MM.1S (cell line): ENCODE measurements around the gene ITCH.
A peak's percentile ranks its signal among the peaks of the same experiment; 100 is the strongest.

Experiments
- DNase-seq: peaks from one replicate; pipeline ENCODE4 v3.0.0-alpha.2; 2015
- H2AFZ ChIP-seq: fragments of 300-600 bp; sonication (generic); 2 replicates; pipeline ENCODE4 v1.6.0; 2016; ENCODE audit warnings: antibody characterized with exemption, low read length
- H3F3A ChIP-seq: fragments of 300-600 bp; sonication (generic); 2 replicates; pipeline ENCODE4 v1.6.1; 2016; ENCODE audit warnings: mild to moderate bottlenecking, antibody characterized with exemption, low read length, moderate library complexity, mixed read lengths; ENCODE audit not compliant: insufficient read depth
- H3K27ac ChIP-seq: fragments of 300-600 bp; sonication (generic); 2 replicates; pipeline ENCODE4 v1.5.1; 2016; ENCODE audit warnings: mild to moderate bottlenecking, low read length
- H3K27me3 ChIP-seq: fragments of 300-600 bp; sonication (generic); replicated peaks from 2 replicates; pipeline ENCODE4 v1.6.0; 2016; ENCODE audit warnings: low read length; ENCODE audit not compliant: insufficient read depth
- H3K36me3 ChIP-seq: fragments of 300-600 bp; sonication (generic); replicated peaks from 2 replicates; pipeline ENCODE4 v1.6.1; 2016; ENCODE audit warnings: mild to moderate bottlenecking, low read length, mixed read lengths; ENCODE audit not compliant: insufficient read depth
- H3K4me1 ChIP-seq: fragments of 300-600 bp; sonication (generic); 2 replicates; pipeline ENCODE4 v1.6.1; 2016; ENCODE audit warnings: low read length, mixed read lengths
- H3K4me2 ChIP-seq: fragments of 300-600 bp; sonication (generic); 2 replicates; pipeline ENCODE4 v1.6.0; 2016; ENCODE audit warnings: low read depth, low read length
- H3K4me3 ChIP-seq: fragments of 300-600 bp; sonication (generic); 2 replicates; pipeline ENCODE4 v1.5.1; 2016; ENCODE audit warnings: low read length, mixed read lengths
- H3K79me2 ChIP-seq: fragments of 300-600 bp; sonication (generic); 2 replicates; pipeline ENCODE4 v1.6.1; 2016; ENCODE audit warnings: mixed run types, low read length, mixed read lengths
- H3K9ac ChIP-seq: fragments of 300-600 bp; sonication (generic); 2 replicates; pipeline ENCODE4 v1.6.1; 2016; ENCODE audit warnings: low read length, mixed read lengths
- H3K9me2 ChIP-seq: fragments of 300-600 bp; sonication (generic); replicated peaks from 2 replicates; pipeline ENCODE4 v1.6.1; 2016; ENCODE audit warnings: mild to moderate bottlenecking, low read length, mixed read lengths; ENCODE audit not compliant: insufficient read depth
- H3K9me3 ChIP-seq: fragments of 300-600 bp; sonication (generic); replicated peaks from 2 replicates; pipeline ENCODE4 v1.6.1; 2016; ENCODE audit warnings: mild to moderate bottlenecking, low read length, mixed read lengths; ENCODE audit not compliant: insufficient read depth
- H4K20me1 ChIP-seq: fragments of 300-600 bp; sonication (generic); 2 replicates; pipeline ENCODE4 v1.6.1; 2016; ENCODE audit warnings: mild to moderate bottlenecking, low read length, moderate library complexity, mixed read lengths; ENCODE audit not compliant: insufficient read depth
- CTCF ChIP-seq: fragments of 300-600 bp; sonication (generic); IDR thresholded peaks from 2 replicates; pipeline ENCODE4 v1.5.1; 2016; ENCODE audit warnings: antibody characterized with exemption, low read length, mixed read lengths
- EZH2 ChIP-seq: fragments of 300-600 bp; sonication (generic); optimal IDR thresholded peaks from 2 replicates; pipeline ENCODE3; 2017; ENCODE audit warnings: low read depth, mild to moderate bottlenecking, antibody characterized with exemption, low read length, mixed read lengths
- EZH2phosphoT487 ChIP-seq: fragments of 300-600 bp; sonication (generic); IDR thresholded peaks from 2 replicates; pipeline ENCODE4 v1.6.1; 2018; ENCODE audit warnings: antibody characterized with exemption, low read length

The ITCH gene

GRCh38 chr20:34472246-34472925 lies 109.3 kb downstream of the ITCH start:
- H2AFZ ChIP-seq = no peak overlapping the region
- no peaks in the 10 kb centered on the region for H3K27me3 ChIP-seq
- H3K9me2 ChIP-seq = no peaks in the 10 kb centered on the region
- H3K4me1 ChIP-seq = peaks cover 42% of the 10 kb centered on the region
- peak overlapping the region; percentile 10; the same call in 1 of the 2 replicates for H3K9ac ChIP-seq
- peak overlapping the region; percentile 71 for H3K4me2 ChIP-seq
- H3K9me3 ChIP-seq = no peaks in the 10 kb centered on the region
- TF ChIP-seq EZH2 = no peak
- TF ChIP-seq EZH2phosphoT487 = no peak
- TF ChIP-seq CTCF = no peak
- 0 out of 2 replicates have a peak overlapping the region, but pooled peaks have one; percentile 8 for H3K4me3 ChIP-seq
- no peaks in the 10 kb centered on the region for H3K36me3 ChIP-seq
- H3K79me2 ChIP-seq = peaks cover 14% of the 10 kb centered on the region
- H4K20me1 ChIP-seq = no peaks in the 10 kb centered on the region
- DNase-seq = peak; percentile 25
- peaks cover 30% of the 10 kb centered on the region for H3F3A ChIP-seq
- peak overlapping the region; percentile 78; the same call in 1 of the 2 replicates for H3K27ac ChIP-seq

GRCh38 chr20:34473262-34473883 lies 110.3 kb downstream of the ITCH start:
- H3K4me1 ChIP-seq = peaks cover 42% of the 10 kb centered on the region
- H3K4me3 ChIP-seq = no peak overlapping the region
- no peaks in the 10 kb centered on the region for H3K27me3 ChIP-seq
- H3K4me2 ChIP-seq = peak overlapping the region; percentile 71; the same call in 1 of the 2 replicates
- H2AFZ ChIP-seq = no peak overlapping the region
- TF ChIP-seq EZH2 (no peak), CTCF (peak; percentile 54)
- no peaks in the 10 kb centered on the region for H3K36me3 ChIP-seq
- peak overlapping the region; percentile 78; the same call in 1 of the 2 replicates for H3K27ac ChIP-seq
- H4K20me1 ChIP-seq = no peaks in the 10 kb centered on the region
- DNase-seq = peak; percentile 41
- no peaks in the 10 kb centered on the region for H3K9me2 ChIP-seq
- H3K9ac ChIP-seq = no peak overlapping the region
- no peaks in the 10 kb centered on the region for H3K9me3 ChIP-seq
- peaks cover 21% of the 10 kb centered on the region for H3K79me2 ChIP-seq
- peaks cover 30% of the 10 kb centered on the region for H3F3A ChIP-seq

- Histone ChIP-seq H3K4me1 (peaks cover 21% of the 10 kb centered on the region), H3K4me3 (no peak overlapping the region), H3K36me3 (no peaks in the 10 kb centered on the region; the same call in 1 of the 2 replicates), H3K27ac (no peak overlapping the region), H3K9ac (no peak overlapping the region; the same call in 1 of the 2 replicates), H3K79me2 (peaks cover 24% of the 10 kb centered on the region), H3K9me3 (no peaks in the 10 kb centered on the region), H3K4me2 (peak overlapping the region; percentile 52), H3F3A (peaks cover 22% of the 10 kb centered on the region), H4K20me1 (no peaks in the 10 kb centered on the region), H3K9me2 (no peaks in the 10 kb centered on the region), H3K27me3 (no peaks in the 10 kb centered on the region), H2AFZ (no peak overlapping the region)
- TF ChIP-seq CTCF (peak; percentile 54), EZH2 (no peak)
- peak; percentile 70 for DNase-seq
Measured at GRCh38 chr20:34475979-34476736, 113.1 kb downstream of the ITCH start.
